NT2/D1 (cell line): ENCODE measurements around the gene CDK15.
"Not testable (repeated sequence)": the region's sequence is repeated elsewhere in the genome, so short reads cannot be mapped to it uniquely, and the experiment has no call there.

Experiments
- DNase-seq: peaks from one replicate; pipeline ENCODE4 v3.0.0-alpha.2; 2011; ENCODE audit warnings: low read depth, low spot score
- H3K27me3 ChIP-seq: 2 replicates; pipeline ENCODE4 v1.6.0; 2011; ENCODE audit warnings: mild to moderate bottlenecking; ENCODE audit not compliant: insufficient read length, insufficient read depth
- H3K36me3 ChIP-seq: 2 replicates; pipeline ENCODE4 v1.6.1; 2011; ENCODE audit warnings: mild to moderate bottlenecking, low read length, mixed read lengths; ENCODE audit not compliant: insufficient read depth, insufficient read length
- H3K4me1 ChIP-seq: 2 replicates; pipeline ENCODE4 v1.5.1; 2011; ENCODE audit not compliant: insufficient read depth, insufficient read length
- H3K4me3 ChIP-seq: 2 replicates; pipeline ENCODE4 v1.5.1; 2011; ENCODE audit warnings: low read depth; ENCODE audit not compliant: insufficient read length
- H3K9ac ChIP-seq: 2 replicates; pipeline ENCODE4 v1.6.0; 2011; ENCODE audit warnings: low read depth; ENCODE audit not compliant: insufficient read length
- H3K9me3 ChIP-seq: 2 replicates; pipeline ENCODE4 v1.5.1; 2011; ENCODE audit warnings: mild to moderate bottlenecking, low read length; ENCODE audit not compliant: insufficient read depth
- SUZ12 ChIP-seq: IDR thresholded peaks from 2 replicates; pipeline ENCODE4 v1.6.1; 2011; ENCODE audit not compliant: insufficient read length, insufficient read depth; ENCODE audit errors: extremely low read depth
- YY1 ChIP-seq: IDR thresholded peaks from 2 replicates; pipeline ENCODE4 v1.6.1; 2011; ENCODE audit not compliant: insufficient read length, insufficient read depth
- ZNF274 ChIP-seq: IDR thresholded peaks from 2 replicates; pipeline ENCODE4 v1.6.1; 2011; ENCODE audit warnings: mild to moderate bottlenecking, low read depth, low read length

The CDK15 gene

GRCh38 chr2:201806442-201807170, at the start of gene CDK15:
Gene CDK15, plus strand, starts transcription at chr2:201806537. Its CDS starts 128 bp downstream, at chr2:201806665.
- Histone ChIP-seq H3K36me3 (no peaks in the 10 kb centered on the region), H3K9ac (no peak within 1 kb of the TSS), H3K4me3 (no peak within 1 kb of the TSS), H3K27me3 (no peaks in the 10 kb centered on the region), H3K9me3 (no peaks in the 10 kb centered on the region), H3K4me1 (peaks cover 3% of the 10 kb centered on the region)
- TF ChIP-seq SUZ12 (no peak), YY1 (no peak)
- no peak for DNase-seq

DNA sequence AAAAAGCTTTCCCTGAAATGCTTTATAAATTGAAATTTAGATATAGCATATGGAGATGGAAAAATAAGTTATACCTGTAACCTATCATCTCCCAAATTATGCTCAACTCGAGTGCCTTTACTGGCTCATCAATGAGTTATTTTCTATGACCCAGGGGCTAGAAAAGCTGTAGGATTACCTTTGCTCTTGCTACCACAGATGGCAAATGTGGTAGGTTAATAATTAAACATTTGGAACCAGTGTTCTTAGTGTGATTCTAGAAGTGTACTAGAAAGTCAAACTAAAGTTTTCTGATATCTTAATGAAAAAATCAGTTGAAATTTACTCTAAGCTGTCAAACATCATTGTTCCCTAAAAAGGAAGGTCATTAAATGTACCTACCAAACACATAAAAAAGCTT, 48.1 kb upstream of the CDK15 start:
- H3K9me3 ChIP-seq: no peaks in the 10 kb centered on the region
- no peak for DNase-seq
- peaks cover 56% of the 10 kb centered on the region for H3K36me3 ChIP-seq
- no peak overlapping the region for H3K9ac ChIP-seq
- H3K4me1 ChIP-seq: no peaks in the 10 kb centered on the region
- no peaks in the 10 kb centered on the region for H3K27me3 ChIP-seq
- no peak for TF ChIP-seq YY1
- TF ChIP-seq SUZ12: no peak
- no peak for TF ChIP-seq ZNF274
- no peak overlapping the region for H3K4me3 ChIP-seq

DNA sequence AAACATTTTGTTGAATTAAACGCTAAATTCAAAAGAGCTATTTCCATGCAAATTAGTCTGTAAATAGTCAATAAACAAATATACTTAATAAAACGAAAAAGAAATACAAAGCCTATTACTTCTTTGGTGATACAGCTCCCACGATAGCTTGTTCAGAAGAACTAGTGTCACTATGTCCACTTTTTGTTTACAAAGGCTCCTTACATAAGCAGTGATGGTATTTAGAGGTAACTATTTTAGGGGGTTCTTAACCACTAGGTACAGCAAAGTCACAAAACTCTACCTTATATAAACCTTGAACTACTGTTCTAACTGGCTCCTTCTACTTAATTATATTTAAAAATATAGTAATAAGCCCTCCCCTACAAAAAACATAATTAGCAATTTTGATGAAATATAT, 47.5 kb upstream of the CDK15 start:
- Histone ChIP-seq H3K9ac (no peak overlapping the region), H3K36me3 (peaks cover 62% of the 10 kb centered on the region), H3K27me3 (no peaks in the 10 kb centered on the region), H3K4me3 (no peak overlapping the region), H3K4me1 (no peaks in the 10 kb centered on the region), H3K9me3 (no peaks in the 10 kb centered on the region)
- DNase-seq: no peak
- no peak for TF ChIP-seq SUZ12
- TF ChIP-seq YY1: no peak
- TF ChIP-seq ZNF274: no peak

DNA sequence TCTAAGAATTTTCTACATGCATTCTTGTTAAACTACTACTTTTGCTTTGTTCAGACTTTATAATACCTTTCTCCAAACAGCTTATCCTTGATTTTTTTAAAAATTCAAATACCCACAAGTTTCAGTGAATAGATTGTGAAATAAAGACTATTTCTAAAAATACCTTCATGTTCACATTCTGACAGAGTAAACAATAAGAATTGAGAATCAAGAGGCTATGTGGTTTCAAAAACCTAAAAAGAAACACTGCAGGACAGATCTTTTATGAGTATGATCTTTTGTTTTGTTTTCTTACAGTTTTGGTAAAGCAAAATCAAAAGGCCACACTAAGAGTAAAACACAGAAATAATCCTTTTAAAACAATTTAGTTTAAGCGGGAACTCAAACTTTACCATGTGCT, 46.8 kb upstream of the CDK15 start:
- peaks cover 60% of the 10 kb centered on the region for H3K36me3 ChIP-seq
- no peak for DNase-seq
- H3K9me3 ChIP-seq: no peaks in the 10 kb centered on the region
- H3K4me3 ChIP-seq: no peak overlapping the region
- no peaks in the 10 kb centered on the region for H3K4me1 ChIP-seq
- no peak overlapping the region for H3K9ac ChIP-seq
- H3K27me3 ChIP-seq: no peaks in the 10 kb centered on the region
- no peak for TF ChIP-seq SUZ12
- no peak for TF ChIP-seq YY1
- TF ChIP-seq ZNF274: no peak

DNA sequence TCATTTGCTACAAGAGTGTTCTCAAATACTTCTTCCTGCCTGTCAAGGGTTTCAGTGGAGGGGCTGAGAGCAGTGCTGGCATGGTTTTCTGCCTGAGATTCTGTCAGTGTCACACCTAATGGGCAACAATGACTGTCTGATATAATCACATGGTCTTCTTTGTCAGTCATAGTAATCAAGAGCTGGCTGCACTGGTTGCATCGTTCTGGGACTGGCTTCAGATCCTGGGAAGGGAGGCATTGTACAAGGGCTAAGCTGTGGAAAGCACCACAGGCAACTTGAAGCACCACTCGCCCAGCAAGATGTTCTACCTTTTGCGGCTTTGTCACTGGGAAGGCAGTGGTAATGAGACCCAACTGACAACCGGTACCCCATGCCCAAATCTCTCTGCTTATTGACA, 45.2 kb upstream of the CDK15 start:
- no peaks in the 10 kb centered on the region for H3K4me1 ChIP-seq
- TF ChIP-seq YY1 (no peak), SUZ12 (no peak), ZNF274 (no peak)
- H3K9me3 ChIP-seq: no peaks in the 10 kb centered on the region
- H3K36me3 ChIP-seq: peaks cover 75% of the 10 kb centered on the region
- DNase-seq: no peak
- H3K4me3 ChIP-seq: no peak overlapping the region
- H3K27me3 ChIP-seq: no peaks in the 10 kb centered on the region
- no peak overlapping the region for H3K9ac ChIP-seq

- not testable (repeated sequence) for H3K4me1 ChIP-seq, H3K9ac ChIP-seq, H3K9me3 ChIP-seq, H3K4me3 ChIP-seq, H3K27me3 ChIP-seq, DNase-seq
- peaks cover 65% of the 10 kb centered on the region for H3K36me3 ChIP-seq
These were observed 41.9 kb upstream of the CDK15 start for GRCh38 chr2:201764469-201764868.

DNA sequence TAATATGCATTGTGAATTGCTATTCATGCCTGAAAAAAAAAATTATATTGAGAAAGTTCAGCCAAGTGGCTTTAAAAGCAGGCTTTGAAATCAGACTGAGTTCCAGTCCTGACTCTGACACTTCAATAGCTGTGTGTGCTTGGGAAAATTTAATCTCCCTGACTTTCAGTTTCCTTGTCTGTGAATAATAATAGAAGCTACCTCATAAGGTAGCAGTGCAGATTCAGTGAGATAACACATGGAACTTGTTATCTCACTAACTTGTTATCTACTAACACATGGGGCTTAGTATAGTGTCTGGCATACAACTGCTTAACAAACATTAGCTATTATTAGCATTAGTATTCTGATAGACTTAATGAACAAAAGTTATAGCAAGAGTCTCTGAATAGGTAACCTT, 40.5 kb upstream of the CDK15 start:
- H3K9ac ChIP-seq: no peak overlapping the region
- H3K27me3 ChIP-seq: no peaks in the 10 kb centered on the region
- no peak overlapping the region for H3K4me3 ChIP-seq
- no peak for DNase-seq
- peaks cover 56% of the 10 kb centered on the region for H3K36me3 ChIP-seq
- no peaks in the 10 kb centered on the region for H3K4me1 ChIP-seq
- H3K9me3 ChIP-seq: no peaks in the 10 kb centered on the region
- TF ChIP-seq ZNF274 (no peak), SUZ12 (no peak), YY1 (no peak)
